Fibroblast of lung (primary cell): ENCODE results near the gene MELTF. TPM values are rescaled to one million over a fixed set of nuclear protein-coding genes. Genes with fewer than 3 reads are reported as not detected.

ENCODE experiments used
- DNase-seq, 2 donors: peaks; one replicate each; pipeline versions ENCODE4 v3.0.0 to v3.0.0-alpha.2; 2010; ENCODE audit warnings: low read depth in 2 of 2
- H2AFZ ChIP-seq: 2 replicates; pipeline ENCODE4 v1.5.1; 2012; ENCODE audit warnings: low read length, control low read depth, inconsistent platforms
- H3K27ac ChIP-seq: 2 replicates; pipeline ENCODE4 v1.5.1; 2011; ENCODE audit warnings: low read length, control low read depth; ENCODE audit not compliant: insufficient read depth
- H3K27me3 ChIP-seq: 2 replicates; pipeline ENCODE4 v1.5.1; 2011; ENCODE audit warnings: mild to moderate bottlenecking, low read length; ENCODE audit not compliant: control insufficient read depth, insufficient read depth
- H3K36me3 ChIP-seq: 2 replicates; pipeline ENCODE4 v1.5.1; 2011; ENCODE audit warnings: low read length; ENCODE audit not compliant: control insufficient read depth, insufficient read depth
- H3K4me1 ChIP-seq: 2 replicates; pipeline ENCODE4 v1.5.1; 2011; ENCODE audit warnings: low read length; ENCODE audit not compliant: control insufficient read depth, insufficient read depth; ENCODE audit errors: extremely low read depth
- H3K4me2 ChIP-seq: 2 replicates; pipeline ENCODE4 v1.5.1; 2011; ENCODE audit warnings: low read length, control low read depth; ENCODE audit not compliant: insufficient read depth; ENCODE audit errors: extremely low read depth
- H3K4me3 ChIP-seq, 4 experiments: fragments of 200-600 bp in 1 of 4; sonication (generic) in 1 of 4; replicated peaks in 1 of 4; 2 replicates each; pipeline ENCODE4 v1.5.1; 2011 to 2016; ENCODE audit warnings: low read length in 4 of 4, low read depth in 3 of 4, mild to moderate bottlenecking in 3 of 4, control low read depth in 2 of 4, inconsistent platforms in 1 of 4, mixed read lengths in 1 of 4; ENCODE audit not compliant: insufficient read depth in 1 of 4; ENCODE audit errors: control extremely low read depth in 1 of 4
- H3K79me2 ChIP-seq: 2 replicates; pipeline ENCODE4 v1.5.1; 2012; ENCODE audit warnings: mild to moderate bottlenecking, low read length, inconsistent platforms; ENCODE audit not compliant: control insufficient read depth, insufficient read depth
- H3K9ac ChIP-seq: 2 replicates; pipeline ENCODE4 v1.5.1; 2011; ENCODE audit warnings: mild to moderate bottlenecking, low read length, control low read depth; ENCODE audit not compliant: insufficient read depth
- H3K9me3 ChIP-seq: 2 replicates; pipeline ENCODE4 v1.5.1; 2012; ENCODE audit warnings: low read depth, low read length; ENCODE audit not compliant: control insufficient read depth, insufficient read depth
- H4K20me1 ChIP-seq: 2 replicates; pipeline ENCODE4 v1.5.1; 2011; ENCODE audit warnings: low read length; ENCODE audit not compliant: control insufficient read depth, insufficient read depth; ENCODE audit errors: extremely low read depth
- EZH2 ChIP-seq: IDR thresholded peaks from 2 replicates; pipeline ENCODE4 v1.5.1; 2012; ENCODE audit warnings: low read length, control low read depth, mild to moderate bottlenecking; ENCODE audit errors: missing control alignments
- polyA plus RNA-seq, 2 donors: library from polyadenylated mRNA; depleted of rRNA in 1 of 2; stranded (reverse) in 1 of 2; unstranded in 1 of 2; fragments of >200 nt; gene quantifications; 2 replicates each; pipeline ENCODE4 v1.2.1, GENCODE V29; 2011 to 2012; ENCODE audit warnings: missing spikeins in 1 of 2
- total RNA-seq: library from RNA; depleted of rRNA; stranded (reverse); fragments of >200 nt; gene quantifications from 2 replicates; pipeline ENCODE4 v1.2.1, GENCODE V29; 2014
- TF ChIP-seq, protein P1 (sequence below), 2 donors: IDR thresholded peaks in 1 of 2; conservative IDR thresholded peaks in 1 of 2; 1 replicate in 1 of 2; 2 replicates in 1 of 2; pipeline ENCODE4 v1.5.1; 2011 to 2012; ENCODE audit warnings: low read length in 2 of 2, control low read depth in 1 of 2, inconsistent platforms in 1 of 2, low read depth in 1 of 2, mild to moderate bottlenecking in 1 of 2

MELTF gene
- total and polyA plus RNA-seq, 2 donors (not counting 1 experiment from before 2014, with no cell fraction given), result 2.7 to 5.0 TPM

DNA sequence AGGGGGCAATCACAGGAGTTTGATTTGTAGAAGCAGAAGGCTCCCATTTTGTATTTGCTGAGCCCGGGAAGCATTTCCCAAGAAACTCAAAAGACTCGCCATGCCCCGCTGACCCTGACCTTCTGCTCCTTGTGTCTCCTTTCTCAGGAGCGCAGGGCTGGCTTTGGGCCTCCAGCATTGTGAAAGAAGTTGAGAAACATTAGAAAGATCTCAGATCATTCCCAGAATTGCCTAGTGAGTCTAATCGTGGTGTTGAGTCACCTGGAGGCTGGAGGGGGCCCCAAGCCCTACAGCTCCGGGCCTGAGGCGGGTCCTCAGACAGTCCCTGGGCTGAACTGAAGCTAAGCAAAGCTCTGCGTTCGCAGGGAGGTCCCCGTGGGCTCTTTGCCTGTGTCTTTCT lies 50.1 kb downstream of the MELTF start:
- Histone ChIP-seq H3K79me2 (no peaks in the 10 kb centered on the region), H3K27ac (no peak overlapping the region), H3K27me3 (no peaks in the 10 kb centered on the region), H3K9me3 (no peaks in the 10 kb centered on the region), H4K20me1 (no peaks in the 10 kb centered on the region), H3K4me1 (no peaks in the 10 kb centered on the region), H2AFZ (no peak overlapping the region), H3K9ac (no peak overlapping the region), H3K4me3 (no peak overlapping the region), H3K36me3 (no peaks in the 10 kb centered on the region), H3K4me2 (no peak overlapping the region)
- peak; percentile 33 to 84 for DNase-seq
- TF ChIP-seq, protein P1, sequence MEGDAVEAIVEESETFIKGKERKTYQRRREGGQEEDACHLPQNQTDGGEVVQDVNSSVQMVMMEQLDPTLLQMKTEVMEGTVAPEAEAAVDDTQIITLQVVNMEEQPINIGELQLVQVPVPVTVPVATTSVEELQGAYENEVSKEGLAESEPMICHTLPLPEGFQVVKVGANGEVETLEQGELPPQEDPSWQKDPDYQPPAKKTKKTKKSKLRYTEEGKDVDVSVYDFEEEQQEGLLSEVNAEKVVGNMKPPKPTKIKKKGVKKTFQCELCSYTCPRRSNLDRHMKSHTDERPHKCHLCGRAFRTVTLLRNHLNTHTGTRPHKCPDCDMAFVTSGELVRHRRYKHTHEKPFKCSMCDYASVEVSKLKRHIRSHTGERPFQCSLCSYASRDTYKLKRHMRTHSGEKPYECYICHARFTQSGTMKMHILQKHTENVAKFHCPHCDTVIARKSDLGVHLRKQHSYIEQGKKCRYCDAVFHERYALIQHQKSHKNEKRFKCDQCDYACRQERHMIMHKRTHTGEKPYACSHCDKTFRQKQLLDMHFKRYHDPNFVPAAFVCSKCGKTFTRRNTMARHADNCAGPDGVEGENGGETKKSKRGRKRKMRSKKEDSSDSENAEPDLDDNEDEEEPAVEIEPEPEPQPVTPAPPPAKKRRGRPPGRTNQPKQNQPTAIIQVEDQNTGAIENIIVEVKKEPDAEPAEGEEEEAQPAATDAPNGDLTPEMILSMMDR (conservative IDR thresholded peaks at IDR 0.05 in 1 of 2, IDR thresholded peaks at IDR 0.05 in 1 of 2; ENCODE audit: low read depth in 1 of 2, low read length in 2 of 2), result no peak
- TF ChIP-seq EZH2, result no peak

DNA sequence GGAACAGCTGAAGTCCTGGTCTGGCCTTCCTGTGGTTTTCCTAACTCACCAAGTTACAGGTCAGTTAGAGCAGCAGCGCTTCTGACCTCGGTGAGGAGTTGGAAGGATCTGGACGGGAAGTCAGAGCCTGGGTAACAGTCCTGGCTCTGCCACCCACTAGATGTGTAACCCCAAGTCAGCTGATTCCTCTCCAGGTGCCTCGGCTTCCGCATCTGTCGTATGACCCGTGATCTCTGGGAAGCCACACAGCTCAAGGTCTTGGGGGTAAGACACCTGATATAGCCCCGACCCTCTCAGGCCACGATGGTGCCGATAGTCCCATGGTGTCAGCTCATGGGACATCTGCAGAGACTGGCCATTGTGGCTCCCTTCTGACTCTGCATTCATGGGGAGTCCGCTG lies 52.7 kb downstream of the MELTF start:
- H3K9ac ChIP-seq, result no peak overlapping the region
- no peaks in the 10 kb centered on the region for H3K79me2 ChIP-seq

DNA sequence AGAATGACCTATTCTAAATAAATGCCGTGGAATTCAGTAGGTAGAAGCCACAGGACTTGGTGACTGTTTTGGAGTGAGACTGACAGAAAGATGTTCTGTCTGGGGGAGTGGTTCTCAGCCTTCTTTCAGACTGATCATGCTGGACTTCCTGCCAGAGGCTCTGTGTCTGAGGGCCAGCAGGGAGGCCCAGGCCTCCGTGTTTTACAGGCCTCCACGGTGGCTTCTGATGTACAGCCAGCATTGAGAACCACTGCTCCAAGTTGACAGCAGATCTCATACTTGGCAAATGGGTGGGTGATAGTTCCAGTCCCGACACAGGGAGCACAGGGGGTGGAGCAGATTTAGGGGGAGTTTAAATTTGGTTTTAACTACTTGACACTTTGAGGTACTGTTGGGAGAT lies 54.3 kb downstream of the MELTF start:
- Histone ChIP-seq H3K4me1 (no peaks in the 10 kb centered on the region), H3K27me3 (no peaks in the 10 kb centered on the region), H3K9ac (no peak overlapping the region), H3K9me3 (no peaks in the 10 kb centered on the region), H3K36me3 (no peaks in the 10 kb centered on the region), H2AFZ (no peak overlapping the region), H4K20me1 (no peaks in the 10 kb centered on the region), H3K79me2 (no peaks in the 10 kb centered on the region), H3K27ac (no peak overlapping the region), H3K4me3 (no peak overlapping the region), H3K4me2 (no peak overlapping the region)
- DNase-seq, result no peak
- TF ChIP-seq, protein P1 (conservative IDR thresholded peaks at IDR 0.05 in 1 of 2, IDR thresholded peaks at IDR 0.05 in 1 of 2; ENCODE audit: low read depth in 1 of 2, low read length in 2 of 2), result no peak
- TF ChIP-seq EZH2, result no peak

More for the DNA sequence above, 52.7 kb downstream of the MELTF start:
- Histone ChIP-seq H3K9me3 (no peaks in the 10 kb centered on the region), H2AFZ (no peak overlapping the region), H3K4me3 (no peak overlapping the region), H3K27ac (no peak overlapping the region), H3K36me3 (no peaks in the 10 kb centered on the region), H3K4me1 (no peaks in the 10 kb centered on the region), H4K20me1 (no peaks in the 10 kb centered on the region), H3K27me3 (no peaks in the 10 kb centered on the region), H3K4me2 (no peak overlapping the region)
- no peak for DNase-seq
- no peak for TF ChIP-seq EZH2
- TF ChIP-seq, protein P1 (conservative IDR thresholded peaks at IDR 0.05 in 1 of 2, IDR thresholded peaks at IDR 0.05 in 1 of 2; ENCODE audit: low read depth in 1 of 2, low read length in 2 of 2), result no peak
